Ramos (cell line): ENCODE data around the gene SLC38A6.
"Not testable (repeated sequence)": the region's sequence is repeated elsewhere in the genome, so short reads cannot be mapped to it uniquely, and the experiment has no call there.

ENCODE experiments used
- in situ Hi-C: fragments of 300-500 bp; cut with MboI; formaldehyde crosslinking; loops from one replicate; pipeline ENCODE4 v1.14.3; 2022; ENCODE audit warnings: low sequenced_read_pairs; ENCODE audit not compliant: unreplicated experiment

The SLC38A6 gene

DNA sequence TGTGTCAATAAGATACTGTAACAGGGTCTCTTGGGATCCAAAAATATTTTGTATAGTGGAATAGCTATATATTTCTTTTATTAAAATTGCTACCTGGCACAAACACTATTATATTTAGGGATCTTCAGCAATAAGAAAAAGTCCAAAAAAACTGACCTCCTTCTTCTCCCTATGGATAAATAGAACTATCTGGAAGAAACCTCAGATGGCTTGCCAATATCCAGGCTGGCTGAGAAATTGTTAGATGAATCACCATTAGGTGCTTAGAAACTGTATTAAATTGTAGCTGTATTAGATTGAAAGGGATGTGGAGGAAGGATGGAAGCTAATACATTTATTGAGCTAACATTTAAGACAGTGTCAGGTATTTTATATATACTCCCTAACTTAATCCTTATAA lies 66.0 kb downstream of the SLC38A6 start:
- in situ Hi-C loops: no loop called here

- in situ Hi-C loops: no loop called here
Observed at GRCh38 chr14:61048640-61049039, 67.6 kb downstream of the SLC38A6 start.

- in situ Hi-C loops: no loop called here
Observed at GRCh38 chr14:61050417-61050816, 69.4 kb downstream of the SLC38A6 start.

DNA sequence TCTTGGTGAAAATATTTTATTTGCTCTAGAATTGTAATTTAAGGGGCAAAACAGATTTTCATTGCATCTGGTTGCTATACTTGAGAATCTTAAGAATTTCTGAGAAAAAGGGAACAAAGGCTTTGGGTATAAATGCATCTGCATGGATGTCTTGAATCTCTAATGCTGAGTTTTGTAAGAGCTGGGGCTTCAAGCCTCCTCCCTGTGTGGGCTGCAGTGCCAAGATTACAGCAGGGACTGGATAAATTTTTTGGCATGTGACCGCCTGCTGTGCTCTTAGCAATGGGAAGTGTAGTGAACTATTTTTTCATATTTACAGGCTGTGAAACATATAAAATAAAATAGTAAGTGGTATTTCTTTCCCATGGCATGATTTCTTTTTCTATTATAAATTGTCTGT lies 70.0 kb downstream of the SLC38A6 start:
- in situ Hi-C loops: no loop called here

DNA sequence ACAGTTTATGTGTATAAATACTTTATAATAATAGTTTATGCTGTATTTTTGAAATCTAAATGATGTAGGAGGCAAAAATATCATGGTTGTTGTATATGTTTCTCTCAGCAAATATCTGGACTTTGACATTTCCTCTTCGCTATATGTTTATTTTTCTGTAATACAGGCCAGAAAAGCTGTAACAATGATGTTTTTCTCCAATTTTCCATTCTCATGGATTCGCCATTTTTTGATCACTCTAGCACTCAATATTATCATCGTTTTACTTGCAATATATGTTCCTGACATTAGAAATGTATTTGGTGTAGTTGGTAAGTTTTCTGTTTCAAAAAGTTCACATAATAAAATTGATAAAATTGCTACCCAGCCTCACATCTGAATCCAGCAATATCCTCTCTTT lies 70.6 kb downstream of the SLC38A6 start:
- in situ Hi-C loops: no loop called here

- in situ Hi-C loops: no loop called here
Observed at GRCh38 chr14:61063461-61063860, 82.4 kb downstream of the SLC38A6 start.

DNA sequence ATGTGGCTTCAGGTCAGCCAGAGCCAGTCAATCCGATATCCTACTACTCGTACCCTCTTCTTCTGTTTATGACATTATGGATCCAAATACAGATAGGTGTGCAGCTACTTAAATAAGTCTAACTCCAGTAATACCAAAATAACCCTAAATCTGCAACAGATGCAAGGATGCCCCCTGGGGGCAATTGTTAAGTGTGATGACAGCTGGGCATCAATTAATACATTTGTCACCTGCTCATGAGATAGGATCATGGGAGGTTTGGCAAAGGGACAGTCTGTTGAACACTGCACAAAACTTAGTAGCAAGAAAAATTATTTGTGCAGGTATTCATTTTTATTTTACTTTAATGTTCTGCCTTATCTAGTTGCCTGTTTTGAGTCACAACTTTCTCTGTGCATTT lies 83.2 kb downstream of the SLC38A6 start:
- in situ Hi-C loops: no loop called here

DNA sequence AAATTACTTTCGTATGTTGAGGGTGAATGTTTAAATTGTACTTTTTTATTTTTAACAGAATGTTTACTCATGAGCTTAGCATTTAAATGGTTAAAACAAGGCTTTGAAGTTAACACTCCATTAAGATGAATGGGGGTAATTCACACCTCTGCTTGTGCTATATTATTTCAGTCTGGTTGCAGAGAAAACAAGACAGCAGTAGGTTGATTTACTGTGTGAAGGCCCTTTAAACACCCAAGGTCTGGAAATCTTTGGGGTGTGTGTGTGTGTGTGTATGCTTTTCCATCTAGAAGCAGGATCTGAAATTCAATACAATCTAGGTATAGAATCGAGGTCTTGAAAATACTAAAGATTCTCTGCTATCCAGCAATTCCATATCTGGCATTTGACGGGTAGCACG lies 83.8 kb downstream of the SLC38A6 start:
- in situ Hi-C loops: no loop called here

DNA sequence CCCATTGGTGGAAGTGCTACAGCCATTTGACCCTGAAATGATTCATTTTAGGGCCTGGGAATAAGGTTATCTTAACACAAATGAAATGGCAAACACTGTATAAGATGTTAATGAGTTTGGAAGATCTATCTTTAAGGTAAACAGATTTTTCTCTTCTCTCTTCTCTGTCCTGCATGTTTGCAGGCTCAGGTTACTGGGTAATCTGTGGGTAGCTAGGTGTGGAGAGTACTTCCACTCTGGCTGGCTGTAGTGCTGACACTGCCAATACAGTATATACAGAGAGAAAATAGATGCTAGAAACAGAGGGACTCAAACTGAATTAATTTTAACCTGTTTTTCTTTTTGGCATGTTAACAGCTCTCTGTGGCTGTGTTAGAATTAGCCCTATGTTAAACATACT lies 84.6 kb downstream of the SLC38A6 start:
- in situ Hi-C loops: no loop called here

- in situ Hi-C loops: not testable (repeated sequence)
Observed at GRCh38 chr14:61072442-61072841, 91.4 kb downstream of the SLC38A6 start.

DNA sequence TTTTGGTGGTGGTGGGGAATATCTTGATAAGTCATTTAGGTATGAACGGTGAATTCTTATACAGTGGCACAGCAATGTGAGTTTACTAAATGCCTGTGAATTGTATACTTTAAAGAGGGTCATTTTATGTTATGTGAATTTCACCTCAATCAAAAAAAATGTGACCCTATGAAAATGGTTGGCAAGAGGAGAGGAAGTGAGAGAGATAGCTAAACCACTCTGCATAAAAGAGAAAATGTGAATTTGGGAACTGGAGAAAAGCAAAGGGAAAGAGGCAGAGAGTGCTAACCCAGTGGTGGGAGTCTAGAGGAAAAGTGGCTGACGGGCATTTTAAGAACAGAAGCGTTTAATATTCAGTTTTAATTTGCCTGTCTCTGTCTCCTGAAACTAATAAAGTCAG lies 93.8 kb downstream of the SLC38A6 start:
- in situ Hi-C loops: no loop called here

DNA sequence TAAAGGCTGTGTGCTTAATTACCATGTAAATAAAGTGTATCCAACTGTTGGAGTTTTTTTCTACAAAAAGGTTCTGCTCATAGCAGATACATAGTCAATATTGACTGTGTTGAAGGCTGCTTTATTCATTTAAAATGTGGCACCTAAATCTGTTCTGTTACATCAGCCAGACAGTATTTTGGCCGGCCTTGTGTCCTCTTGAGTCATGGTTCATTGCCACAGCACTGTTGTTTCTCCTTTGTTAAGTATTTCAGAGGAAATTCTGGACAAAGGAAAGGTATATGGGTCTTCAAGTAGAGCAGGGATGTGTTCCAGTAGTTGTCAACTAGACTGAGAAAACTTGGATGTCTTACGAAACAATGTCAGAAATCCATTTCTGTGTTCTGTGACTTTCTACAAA lies 95.5 kb downstream of the SLC38A6 start:
- in situ Hi-C loops: no loop called here

DNA sequence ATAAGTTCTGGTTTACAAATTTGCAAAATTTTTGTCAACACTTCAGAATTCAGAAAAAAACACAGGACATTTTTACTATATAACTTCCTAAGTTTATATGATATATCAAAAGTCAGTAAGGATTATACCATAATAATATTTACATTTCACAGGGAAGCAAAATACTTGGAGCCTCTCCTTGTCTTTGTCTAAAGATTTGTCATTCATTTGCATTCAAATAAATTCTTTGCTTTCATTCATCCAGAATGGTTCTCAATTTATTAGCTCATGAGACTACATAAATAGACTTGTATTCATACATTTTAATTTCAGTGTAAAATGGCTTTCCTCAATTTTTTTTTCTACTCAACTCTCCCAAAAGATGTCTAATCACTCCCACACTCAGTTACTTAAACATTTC lies 96.4 kb downstream of the SLC38A6 start:
- in situ Hi-C loops: no loop called here

GRCh38 chr14:61077951-61078720 lies 97.1 kb downstream of the SLC38A6 start:
- in situ Hi-C loops: no loop called here

DNA sequence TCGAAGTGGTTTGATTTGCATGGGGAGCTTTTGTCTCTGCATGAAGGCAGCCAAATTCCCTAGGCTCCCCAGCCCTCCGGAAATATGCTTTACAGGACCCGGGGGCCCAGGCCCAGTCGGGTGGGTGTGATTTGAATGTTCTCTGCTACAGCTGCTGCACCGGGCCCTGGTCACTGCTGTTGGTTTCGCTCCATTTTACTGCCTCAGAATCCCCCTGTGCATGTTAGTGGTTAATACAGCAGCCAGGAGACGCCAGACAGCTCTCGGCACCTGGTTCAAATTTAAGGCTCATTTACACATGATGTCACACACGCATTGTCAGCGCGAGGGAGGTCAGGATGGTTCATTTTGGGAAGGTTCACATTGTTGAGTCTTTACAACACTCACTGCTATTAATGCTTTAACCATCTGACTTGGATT lies 99.6 kb downstream of the SLC38A6 start:
- in situ Hi-C loops: no loop called here

DNA sequence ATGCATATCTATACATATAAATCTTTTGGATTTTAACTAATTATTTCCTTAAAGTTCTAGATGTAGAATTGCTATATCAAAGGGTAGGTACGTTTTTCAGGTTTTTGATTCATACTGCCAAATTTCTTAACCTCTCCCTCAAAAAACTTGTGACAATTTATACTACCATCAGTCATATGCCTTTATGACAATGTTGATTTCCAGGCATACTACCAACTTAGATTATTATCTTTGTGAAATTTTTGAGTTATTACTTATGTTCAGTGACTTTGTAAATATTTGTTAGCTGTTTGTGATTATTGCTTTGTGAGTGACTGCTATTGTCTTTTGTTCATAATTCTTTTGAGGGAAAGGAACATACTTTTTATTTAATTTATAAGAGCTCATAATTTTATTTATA lies 107.0 kb downstream of the SLC38A6 start:
- in situ Hi-C loops: no loop called here

GRCh38 chr14:61089126-61089750 lies 108.2 kb downstream of the SLC38A6 start:
- in situ Hi-C loops: no loop called here

GRCh38 chr14:61090432-61091216 lies 109.6 kb downstream of the SLC38A6 start:
- in situ Hi-C loops: no loop called here

DNA sequence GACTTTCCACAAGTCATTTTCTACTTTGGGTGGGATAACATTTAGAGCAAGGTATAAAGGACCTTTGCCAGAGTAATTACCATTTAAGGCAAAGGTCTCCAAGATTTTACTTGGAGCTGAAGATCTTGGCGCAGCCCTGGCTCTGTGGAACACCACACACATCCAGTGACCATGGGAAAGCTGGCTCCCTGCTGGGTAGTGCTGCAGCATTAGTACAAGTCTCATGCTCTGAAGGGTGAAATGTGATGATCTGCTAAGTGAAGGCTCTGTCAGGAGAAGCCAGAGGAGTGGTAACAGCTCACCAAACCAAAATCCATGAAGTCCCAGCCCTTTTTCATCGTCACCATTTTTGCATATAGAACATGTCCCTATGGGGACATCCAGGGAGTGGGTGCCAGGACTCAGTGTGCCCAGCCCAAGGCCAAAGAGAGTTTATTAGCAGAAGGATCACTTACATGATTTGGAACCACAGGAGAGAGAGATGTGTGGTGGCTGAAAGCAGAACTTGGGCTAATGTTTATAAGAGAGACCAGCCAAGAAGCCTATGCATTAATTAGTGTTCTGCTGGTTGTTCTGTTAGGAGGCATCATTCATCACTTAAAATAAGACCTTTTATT lies 110.7 kb downstream of the SLC38A6 start:
- in situ Hi-C loops: no loop called here

GRCh38 chr14:61098096-61098495 lies 117.1 kb downstream of the SLC38A6 start:
- in situ Hi-C loops: not testable (repeated sequence)

- in situ Hi-C loops: no loop called here
Observed at GRCh38 chr14:61098721-61099120, 117.7 kb downstream of the SLC38A6 start.
